ENCODE results near the gene EHD1. TPM values are rescaled to one million over a fixed set of nuclear protein-coding genes. Genes with fewer than 3 reads are reported as not detected.
A peak's percentile ranks its signal among the peaks of the same experiment; 100 is the strongest.

EHD1 gene
- total RNA-seq: 10 to 100 TPM; 53.5 to 90.7 (median 67.4) TPM

DNA sequence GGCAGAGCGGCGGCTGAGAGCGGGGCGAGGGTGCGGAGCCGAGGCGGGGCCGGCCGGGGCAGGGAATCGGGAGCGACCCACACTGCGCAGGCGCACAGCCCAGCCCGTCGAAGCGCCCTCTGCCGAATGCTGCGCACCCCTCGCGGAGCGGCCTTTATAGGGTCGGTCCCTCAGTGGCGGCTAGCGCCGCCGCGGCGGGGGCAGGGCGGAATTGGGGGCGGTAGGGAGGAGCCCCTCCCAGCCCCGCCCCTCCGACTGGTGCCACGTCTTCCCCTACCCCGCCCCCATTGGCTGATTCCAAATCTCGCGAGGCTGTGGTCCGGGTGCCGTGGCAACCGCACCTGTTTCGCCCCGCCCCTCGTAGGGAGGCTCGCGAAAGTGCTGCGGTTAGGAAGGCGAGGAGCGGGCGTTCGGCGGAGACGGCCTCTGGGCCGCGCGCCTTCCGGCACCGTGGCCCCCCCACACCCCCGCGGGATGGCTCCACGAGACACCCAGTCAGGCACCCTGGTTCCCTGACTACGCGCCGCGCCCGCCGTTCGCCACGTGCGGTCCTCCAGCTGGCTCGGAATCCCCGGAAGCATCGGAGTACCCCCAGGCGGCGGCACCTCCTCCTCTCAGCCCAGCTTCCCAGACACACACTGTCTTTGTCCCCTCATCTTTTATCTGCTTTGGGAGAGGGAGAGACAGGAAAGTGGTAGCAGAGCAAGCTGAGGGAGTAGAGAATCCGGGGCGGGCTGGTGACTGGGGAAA is at the start of gene EHD1:
EHD1 (minus strand) TSS at position 128 of the 750 bp plus-strand sequence. CDS start 157 bp downstream, outside the sequence.
- Histone ChIP-seq H3K27ac (peak within 1 kb of the TSS; percentile 77 to 80 (median 79)), H3K36me3 (peaks cover 0 to 3% of the 10 kb centered on the region in 2 donors), H3K27me3 (no peaks in the 10 kb centered on the region), H3K4me3 (replicated peaks in 1 of 3) (peak within 1 kb of the TSS; percentile 75 to 97 (median 97)), H3K9me3 (no peaks in the 10 kb centered on the region), H3K4me1 (peaks cover 33 to 38% of the 10 kb centered on the region in 2 donors)
- intact Hi-C loops (cut with DNase I): no loop called here
- DNase-seq: peak; percentile 99
- TF ChIP-seq POLR2A (IDR thresholded peaks at IDR 0.05): peak; percentile 99 to 100
- TF ChIP-seq, protein P1, sequence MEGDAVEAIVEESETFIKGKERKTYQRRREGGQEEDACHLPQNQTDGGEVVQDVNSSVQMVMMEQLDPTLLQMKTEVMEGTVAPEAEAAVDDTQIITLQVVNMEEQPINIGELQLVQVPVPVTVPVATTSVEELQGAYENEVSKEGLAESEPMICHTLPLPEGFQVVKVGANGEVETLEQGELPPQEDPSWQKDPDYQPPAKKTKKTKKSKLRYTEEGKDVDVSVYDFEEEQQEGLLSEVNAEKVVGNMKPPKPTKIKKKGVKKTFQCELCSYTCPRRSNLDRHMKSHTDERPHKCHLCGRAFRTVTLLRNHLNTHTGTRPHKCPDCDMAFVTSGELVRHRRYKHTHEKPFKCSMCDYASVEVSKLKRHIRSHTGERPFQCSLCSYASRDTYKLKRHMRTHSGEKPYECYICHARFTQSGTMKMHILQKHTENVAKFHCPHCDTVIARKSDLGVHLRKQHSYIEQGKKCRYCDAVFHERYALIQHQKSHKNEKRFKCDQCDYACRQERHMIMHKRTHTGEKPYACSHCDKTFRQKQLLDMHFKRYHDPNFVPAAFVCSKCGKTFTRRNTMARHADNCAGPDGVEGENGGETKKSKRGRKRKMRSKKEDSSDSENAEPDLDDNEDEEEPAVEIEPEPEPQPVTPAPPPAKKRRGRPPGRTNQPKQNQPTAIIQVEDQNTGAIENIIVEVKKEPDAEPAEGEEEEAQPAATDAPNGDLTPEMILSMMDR (IDR thresholded peaks at IDR 0.05): peak in 3 of 6 experiments; percentile 15 to 42 (median 40)
- 1% methylated on average over 21 to 50 of the region's 75 CpGs for WGBS, 2 donors

- no peak overlapping the region for H3K27ac ChIP-seq
- DNase-seq: no peak
- H3K9me3 ChIP-seq: no peaks in the 10 kb centered on the region
- TF ChIP-seq POLR2A (IDR thresholded peaks at IDR 0.05): no peak
- TF ChIP-seq, protein P1 (IDR thresholded peaks at IDR 0.05): no peak
- 83 to 87% methylated on average over 17 to 18 of the region's 22 CpGs for WGBS, 2 donors
- H3K4me3 ChIP-seq (replicated peaks in 1 of 3): no peak overlapping the region
- intact Hi-C loops (cut with DNase I): loop anchor here (5.0 kb wide), 1 partner anchor 691 kb away; the partner anchor contains the start of gene PCNX3
- H3K4me1 ChIP-seq: peaks cover 9 to 18% of the 10 kb centered on the region in 2 donors
- peaks cover 17 to 39% of the 10 kb centered on the region in 2 donors for H3K36me3 ChIP-seq
- H3K27me3 ChIP-seq: no peaks in the 10 kb centered on the region
These were observed 48.3 kb upstream of the EHD1 start for GRCh38 chr11:64926689-64927088.

- H3K4me3 ChIP-seq (replicated peaks in 1 of 3): peak overlapping the region in 1 of 3 donors; percentile 92
- H3K36me3 ChIP-seq: peaks cover 11 to 30% of the 10 kb centered on the region in 2 donors
- TF ChIP-seq, protein P1 (IDR thresholded peaks at IDR 0.05): no peak
- no peak for TF ChIP-seq POLR2A (IDR thresholded peaks at IDR 0.05)
- H3K9me3 ChIP-seq: no peaks in the 10 kb centered on the region
- peak; percentile 25 for DNase-seq
- 49 to 64% methylated on average over 4 to 19 of the region's 24 CpGs for WGBS, 2 donors
- H3K27me3 ChIP-seq: no peaks in the 10 kb centered on the region
- intact Hi-C loops (cut with DNase I): loop anchor here (5.0 kb wide), 1 partner anchor 692 kb away; the partner anchor contains the start of gene PCNX3
- peaks cover 9 to 18% of the 10 kb centered on the region in 2 donors for H3K4me1 ChIP-seq
- no peak overlapping the region for H3K27ac ChIP-seq
These were observed 47.4 kb upstream of the EHD1 start for GRCh38 chr11:64925536-64926436.

GRCh38 chr11:64924910-64925284 is 46.5 kb upstream of the EHD1 start:
- 1% methylated on average over 14 to 21 of the region's 24 CpGs for WGBS, 2 donors
- intact Hi-C loops (cut with DNase I): loop anchor here (5.0 kb wide), 2 partner anchors 102 to 692 kb away; partner anchors contain the start of genes PCNX3 and SNX15
- Histone ChIP-seq H3K4me1 (peaks cover 9 to 18% of the 10 kb centered on the region in 2 donors), H3K9me3 (no peaks in the 10 kb centered on the region), H3K27me3 (no peaks in the 10 kb centered on the region), H3K4me3 (replicated peaks in 1 of 3) (peak overlapping the region; percentile 53 to 96 (median 92)), H3K27ac (peak overlapping the region; percentile 94 to 96 (median 95)), H3K36me3 (peaks cover 2 to 21% of the 10 kb centered on the region in 2 donors)
- no peak for TF ChIP-seq POLR2A (IDR thresholded peaks at IDR 0.05)
- TF ChIP-seq, protein P1 (IDR thresholded peaks at IDR 0.05): no peak
- DNase-seq: peak; percentile 33 to 36

All from thyroid gland (tissue), 4 donors.